Stimulated activated CD8-positive, alpha-beta memory T cell treated with anti-CD3 and anti-CD28 coated beads, Interleukin-12 subunit alpha, Interleukin-12 subunit beta, amount 100 ng/mL, for 4 hours (primary cell): ENCODE results near the gene INS.
"Not testable (repeated sequence)": the region's sequence is repeated elsewhere in the genome, so short reads cannot be mapped to it uniquely, and the experiment has no call there.

Source experiments
- DNase-seq: peaks from one replicate; pipeline ENCODE4 v3.0.0-alpha.2; 2020; ENCODE audit warnings: low read depth

INS gene

DNA sequence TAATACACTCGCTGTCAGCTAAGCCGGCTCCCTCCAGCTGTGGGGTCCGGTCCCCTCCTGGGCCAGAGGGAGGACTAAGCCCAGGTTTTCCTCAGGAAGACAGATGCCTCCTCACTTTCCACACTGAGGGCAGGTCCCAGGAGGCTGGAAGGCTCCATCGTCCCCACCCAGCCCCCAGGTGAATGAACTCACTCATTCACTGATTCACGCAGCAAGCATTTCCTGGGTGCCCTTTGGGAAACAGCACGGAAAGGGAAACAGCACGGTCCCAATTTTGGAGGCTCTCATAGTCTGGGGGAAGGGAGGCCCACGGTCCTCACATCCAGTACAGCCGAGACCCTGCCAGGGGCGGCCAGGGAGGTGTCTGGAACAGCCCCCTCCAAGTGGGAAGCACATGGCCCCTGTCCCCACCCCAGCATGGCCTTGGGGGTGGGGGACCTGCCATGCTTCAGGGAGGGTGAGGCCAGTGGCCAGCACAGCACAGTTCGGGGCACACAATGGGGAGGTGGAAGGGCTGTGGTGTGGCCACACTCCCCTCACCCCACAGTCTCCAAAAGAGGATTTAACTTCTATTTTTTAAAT is 19.9 kb upstream of the INS start:
- DNase-seq = no peak

DNA sequence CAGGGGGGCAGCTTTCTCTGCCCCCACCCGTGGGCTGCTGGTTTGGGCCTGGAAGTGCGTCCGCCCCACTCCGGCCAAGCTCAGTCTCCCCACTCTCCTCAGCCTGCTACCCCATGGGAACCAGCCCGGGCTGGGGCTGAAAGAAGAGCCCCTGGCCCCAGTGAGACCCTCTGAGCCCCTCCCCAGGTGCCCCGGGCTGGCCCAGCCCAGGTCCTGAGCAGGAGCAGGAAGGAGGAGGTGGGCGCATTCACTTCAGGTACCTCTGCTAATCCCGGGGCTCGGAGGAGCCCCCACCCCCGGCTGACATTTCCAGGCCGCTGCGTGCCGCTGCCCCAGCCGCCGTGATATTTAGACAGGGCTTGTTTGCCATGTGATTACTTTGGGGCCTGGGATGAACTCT is 19.3 kb upstream of the INS start:
- no peak for DNase-seq

DNA sequence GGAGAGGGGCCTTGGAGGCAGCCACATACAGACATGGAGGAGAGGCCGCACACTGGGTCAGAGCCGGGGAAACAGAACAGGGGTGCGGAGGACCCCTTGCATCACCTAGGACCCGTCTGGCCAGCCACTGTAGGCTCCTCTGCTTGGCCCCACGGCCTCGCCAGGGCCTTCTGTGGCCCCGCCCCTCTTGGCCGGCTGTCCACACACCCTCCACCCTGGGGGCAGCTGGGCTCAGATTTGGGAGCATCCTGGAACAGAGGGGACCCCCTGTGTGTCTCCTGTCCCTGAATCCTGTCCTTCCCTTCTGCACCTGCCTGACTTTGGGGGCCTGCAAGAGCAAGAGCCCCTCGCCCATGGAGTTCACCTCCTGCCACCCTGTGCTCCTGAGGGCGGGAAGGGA is 18.5 kb upstream of the INS start:
- DNase-seq = no peak

DNA sequence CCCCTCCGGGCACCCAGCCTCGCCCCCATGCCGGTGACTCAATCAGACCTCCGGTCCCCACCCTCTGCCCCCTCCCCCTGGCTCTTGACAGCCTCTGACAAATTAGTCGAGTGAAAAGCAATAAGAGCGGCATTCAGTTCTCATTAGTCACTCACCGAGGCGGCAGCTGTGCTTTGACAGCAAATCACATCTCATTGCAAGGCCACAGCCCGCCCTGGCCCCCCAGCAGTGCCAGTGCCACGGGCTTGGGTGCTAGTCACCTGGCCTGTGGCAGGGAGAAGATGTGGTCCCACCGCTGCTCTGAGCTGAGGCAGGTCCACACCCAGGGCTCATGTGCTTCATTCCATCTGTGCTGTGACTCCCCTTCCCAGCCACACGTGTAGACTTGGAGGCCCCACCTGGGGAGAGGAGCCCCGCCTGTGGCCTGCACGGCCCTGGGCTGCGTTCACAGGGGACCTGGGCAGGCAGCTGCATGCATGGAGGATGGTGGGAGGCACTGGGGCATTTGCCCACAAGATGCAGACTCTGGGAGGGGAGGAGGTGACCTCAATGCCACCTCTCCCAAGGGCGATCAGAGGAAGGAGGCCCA is 18.0 kb upstream of the INS start:
- DNase-seq = no peak

DNA sequence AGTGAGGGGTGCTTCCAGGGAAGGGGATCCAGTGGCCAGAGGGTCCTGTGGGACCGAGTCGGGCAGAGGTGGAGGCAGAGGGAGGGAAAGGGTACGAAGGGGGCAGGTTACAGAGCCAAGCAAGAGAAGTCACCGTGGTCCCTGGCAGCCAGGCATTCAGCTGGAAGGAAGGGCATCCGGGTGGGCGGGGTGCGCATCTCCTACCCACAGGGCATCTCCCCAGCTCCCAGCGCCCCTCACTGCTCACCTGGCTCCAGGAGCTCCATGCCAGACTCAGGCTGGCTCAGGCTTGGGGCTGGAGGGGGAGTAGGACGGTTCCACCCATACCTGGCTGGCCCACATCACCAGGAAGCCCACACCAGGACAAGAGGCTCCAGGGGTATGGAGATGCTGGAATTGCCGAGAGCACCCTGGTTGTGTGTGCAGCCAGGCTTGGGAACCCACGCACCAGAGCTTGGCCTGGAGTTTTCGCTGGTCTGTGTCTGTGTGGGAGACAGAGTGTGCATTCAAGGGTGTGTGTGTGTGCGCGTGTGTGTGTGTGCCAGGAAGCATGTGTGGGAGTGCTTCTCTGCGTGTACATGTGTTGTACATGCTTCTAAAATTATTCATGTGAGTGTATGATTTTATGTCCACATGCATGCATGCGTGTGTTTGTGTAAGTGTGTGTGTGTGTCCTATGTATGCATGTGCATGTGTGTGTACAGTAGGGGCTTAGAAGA is 17.2 kb upstream of the INS start:
- DNase-seq = not testable (repeated sequence)

DNA sequence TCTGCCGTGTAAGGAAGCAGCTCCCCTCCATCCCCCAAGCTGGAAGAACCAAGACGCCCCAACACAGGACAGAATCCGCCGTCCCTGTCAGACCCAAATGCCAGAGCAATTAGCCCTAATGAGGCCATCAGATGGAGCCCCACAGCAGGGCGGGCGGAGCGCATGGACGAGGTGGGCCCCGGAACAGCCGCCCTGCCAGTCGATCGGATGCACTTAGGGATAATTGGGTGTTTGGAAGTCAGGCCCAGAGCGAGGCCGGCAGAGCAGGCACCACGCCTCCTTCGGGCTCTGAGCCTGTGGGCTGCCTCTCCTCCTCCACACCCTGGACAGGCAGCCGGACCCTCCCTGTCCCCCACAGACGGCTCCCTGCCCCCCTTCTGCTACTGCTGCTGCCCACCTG is 16.1 kb upstream of the INS start:
- DNase-seq = no peak

DNA sequence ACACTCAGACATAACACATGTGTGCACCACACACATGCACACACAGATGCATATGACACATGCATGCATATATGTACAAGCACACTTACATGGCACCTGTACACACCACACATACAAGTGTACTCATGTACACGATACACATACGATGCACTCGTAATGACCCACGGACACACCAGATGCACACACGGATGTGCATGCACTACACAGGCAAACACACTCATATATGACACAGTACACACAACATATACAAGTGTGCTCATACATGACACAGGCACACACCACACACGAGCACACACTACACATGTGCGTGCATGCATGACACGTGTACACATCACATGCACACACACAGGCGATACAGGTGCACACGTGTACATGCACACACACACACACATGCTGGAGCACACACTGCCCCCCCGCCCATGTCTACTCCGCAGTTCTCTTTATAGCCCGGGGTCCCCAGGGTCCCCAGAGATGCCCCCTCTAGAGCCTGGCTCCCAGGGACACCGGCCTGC is 15.4 kb upstream of the INS start:
- DNase-seq = no peak

DNA sequence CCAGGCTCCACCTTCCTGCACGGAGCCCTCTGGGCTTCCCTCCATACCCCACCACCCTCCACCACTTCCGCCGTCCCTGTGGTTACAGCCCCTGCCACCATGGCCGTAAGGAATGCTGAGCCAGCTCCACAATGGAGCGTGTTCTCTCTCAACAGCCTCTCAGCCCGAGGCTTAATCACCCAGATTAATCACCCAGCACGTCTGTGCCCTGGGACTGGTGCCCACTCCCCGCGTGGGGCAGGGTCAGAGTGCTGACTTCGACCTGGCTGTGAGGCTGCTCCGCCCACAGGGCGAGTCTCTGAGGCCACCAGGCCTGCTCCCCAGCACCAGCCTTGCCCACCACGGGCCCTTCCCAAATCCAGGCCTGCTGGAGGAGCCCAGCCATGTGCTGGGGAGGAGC is 14.7 kb upstream of the INS start:
- DNase-seq = no peak

DNA sequence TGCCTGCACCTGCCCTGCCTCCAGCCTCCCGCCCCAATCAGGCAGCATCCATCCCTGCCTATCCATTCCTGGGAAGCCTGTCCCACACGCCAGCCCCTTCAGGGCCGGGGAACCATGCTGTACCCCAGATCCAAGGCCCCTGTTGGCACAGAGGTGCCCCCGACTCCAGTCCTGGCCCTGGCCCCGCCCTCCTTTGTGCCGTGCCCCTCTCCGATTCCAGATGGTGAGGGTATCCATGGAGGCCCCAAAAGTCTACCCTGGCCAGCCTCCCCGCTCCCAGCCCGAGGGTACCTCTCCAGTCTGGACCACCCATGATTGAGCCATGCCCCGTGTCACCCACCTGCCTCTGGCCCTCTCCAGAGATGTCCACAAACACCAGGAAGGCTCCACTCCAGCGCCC is 13.4 kb upstream of the INS start:
- no peak for DNase-seq

DNA sequence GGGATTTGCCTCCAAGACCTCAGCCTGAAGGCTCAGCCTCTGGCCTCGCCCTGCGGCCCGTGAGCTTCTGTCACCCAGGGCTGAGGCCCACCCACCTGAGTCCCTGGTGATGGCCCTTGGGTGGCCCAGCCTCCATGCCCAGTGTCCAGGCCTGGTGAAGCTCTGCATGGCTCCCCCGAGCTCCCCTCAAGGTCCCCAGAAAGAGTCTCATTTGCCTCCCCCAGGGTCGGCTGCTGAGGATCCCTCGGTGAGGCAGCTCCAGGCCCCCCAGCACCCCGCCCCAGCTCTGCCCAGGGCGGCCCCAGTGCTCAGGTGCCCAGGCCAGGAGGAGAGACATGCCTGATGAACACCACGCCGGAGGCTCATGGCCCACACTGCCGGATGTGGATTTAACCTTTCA is 12.8 kb upstream of the INS start:
- no peak for DNase-seq

DNA sequence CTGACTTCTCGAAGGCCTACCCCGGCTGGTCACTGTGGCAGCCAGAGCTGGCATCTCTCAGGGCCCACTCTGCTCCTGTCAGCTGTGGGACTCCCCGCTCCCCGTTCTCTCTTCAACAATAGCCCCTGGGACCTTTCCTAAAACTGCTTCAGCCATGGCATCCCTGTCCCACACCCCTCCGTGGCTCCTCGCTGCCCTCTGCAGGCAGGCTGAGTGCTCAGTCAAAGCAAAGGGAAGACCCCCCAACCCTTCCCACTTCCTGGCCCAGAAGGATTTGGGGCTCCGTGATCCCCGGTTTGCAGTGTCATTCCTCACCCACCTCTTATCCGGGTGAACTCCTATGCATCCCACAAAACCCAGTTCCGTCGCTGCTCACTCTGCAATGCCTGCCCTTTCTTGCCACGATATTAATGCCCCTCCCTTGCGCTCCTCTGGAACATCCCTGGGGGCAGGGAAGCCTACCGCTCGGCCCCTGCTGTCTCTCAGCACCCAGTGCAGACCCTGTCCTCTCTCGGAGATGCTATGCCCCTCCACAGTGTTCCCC is 12.2 kb upstream of the INS start:
- DNase-seq = no peak

DNA sequence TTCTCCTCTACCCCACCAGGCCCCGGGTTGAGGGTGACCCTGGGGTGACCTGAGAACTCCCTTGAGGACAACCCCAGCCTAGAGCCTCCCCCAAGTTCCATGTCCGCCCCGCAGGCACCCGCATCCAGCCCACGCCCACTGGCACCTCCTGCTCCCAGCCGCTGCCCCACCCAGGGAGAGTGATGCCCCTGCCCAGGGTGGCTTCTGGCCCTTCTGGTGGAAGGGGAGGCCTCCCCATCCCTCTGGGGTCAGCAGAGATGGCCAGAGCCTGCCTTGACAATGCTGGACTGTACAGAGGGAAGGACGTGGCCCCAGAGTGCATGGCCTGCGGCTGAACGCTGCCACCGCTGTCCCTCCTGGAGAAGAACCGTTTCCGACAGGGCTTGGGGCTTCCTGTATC is 11.7 kb upstream of the INS start:
- DNase-seq = no peak

DNA sequence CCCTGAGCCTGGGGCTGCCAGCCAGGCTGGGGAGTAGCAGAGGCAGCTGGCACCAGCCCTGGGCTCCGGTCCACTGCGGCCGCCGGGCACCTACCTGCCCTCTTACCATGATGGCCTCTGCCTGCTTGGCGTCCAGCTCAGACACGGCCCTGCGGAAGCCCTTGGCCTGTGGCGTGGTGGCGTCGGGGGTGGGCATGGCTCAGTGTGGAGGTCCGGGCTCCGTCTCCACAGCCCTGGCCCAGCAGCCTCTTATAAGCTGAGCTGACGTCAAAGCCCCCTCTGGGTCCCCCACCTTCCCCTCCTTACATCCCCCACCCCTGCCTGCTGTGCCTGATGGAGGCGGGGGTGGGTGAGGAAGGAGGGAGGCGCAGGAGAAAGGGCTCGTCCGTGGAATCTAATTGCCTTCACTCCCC is 10.6 kb upstream of the INS start, which contains the start of gene TH:
TH (minus strand) TSS at position 225 of the 413 bp plus-strand sequence; CDS start at position 196, 29 bp downstream.
- DNase-seq = no peak

DNA sequence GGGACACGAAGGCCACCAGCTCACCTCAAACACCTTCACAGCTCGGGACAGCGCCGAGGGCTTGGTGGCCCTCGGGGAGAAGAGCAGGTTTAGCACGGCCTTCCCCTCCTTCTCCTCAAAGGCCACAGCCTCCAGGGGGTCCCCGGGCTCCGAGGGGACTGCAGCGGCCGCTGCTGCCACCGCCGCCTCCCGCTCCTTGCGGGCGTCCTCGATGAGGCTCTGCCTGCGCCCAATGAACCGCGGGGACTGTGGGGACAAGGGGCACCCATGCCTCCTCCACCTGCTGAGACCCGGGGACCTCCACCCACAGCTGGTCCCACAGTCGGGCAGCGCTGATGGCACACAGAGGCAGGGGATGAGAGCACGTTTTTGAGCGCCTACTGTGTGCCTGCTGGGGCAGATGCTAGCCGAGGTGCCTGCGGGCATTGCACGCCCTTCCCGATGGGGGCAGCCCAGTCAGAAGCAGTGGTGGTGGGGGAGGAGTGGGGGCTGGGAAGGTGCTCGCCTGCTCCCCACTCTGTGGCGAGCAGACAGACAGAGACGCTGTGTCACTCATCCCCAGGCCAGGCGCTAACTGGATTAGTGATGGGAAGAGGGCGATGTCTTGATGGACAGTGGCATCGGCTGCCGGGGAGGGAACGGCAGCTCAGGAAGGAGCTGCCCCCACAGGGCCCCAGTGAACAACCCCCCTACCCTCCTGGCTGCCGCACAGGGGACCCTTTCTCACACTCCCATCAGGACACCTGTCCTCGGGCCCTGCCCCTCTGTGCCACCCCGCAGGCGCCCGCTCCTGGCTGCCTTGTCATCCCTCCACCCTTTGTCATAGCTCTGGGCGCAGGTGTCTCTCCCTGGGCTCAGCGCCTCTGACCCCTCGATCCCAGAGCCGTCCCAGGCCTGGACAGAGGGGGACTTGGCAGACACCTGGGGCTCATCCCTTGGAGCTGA is 8.9 kb upstream of the INS start:
- no peak for DNase-seq

DNA sequence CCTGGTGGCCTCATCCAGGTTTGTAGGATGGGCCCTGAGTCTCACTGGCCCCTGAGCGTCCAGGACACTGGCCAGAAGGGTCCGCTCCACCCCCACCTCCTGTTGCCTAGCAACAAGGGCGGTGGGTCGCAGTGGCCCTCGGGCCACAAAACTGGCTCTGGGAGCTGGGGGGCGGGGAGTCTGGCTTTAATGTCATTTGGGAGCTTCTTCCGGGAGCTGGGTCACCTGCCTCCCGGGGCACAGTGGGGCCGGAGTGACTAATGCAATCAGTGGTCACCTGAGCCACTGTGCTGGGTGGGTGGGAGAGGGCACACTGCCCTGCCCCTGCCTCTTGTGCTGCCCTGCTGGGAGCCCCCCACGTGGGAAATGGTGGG is 8.0 kb upstream of the INS start:
- no peak for DNase-seq

DNA sequence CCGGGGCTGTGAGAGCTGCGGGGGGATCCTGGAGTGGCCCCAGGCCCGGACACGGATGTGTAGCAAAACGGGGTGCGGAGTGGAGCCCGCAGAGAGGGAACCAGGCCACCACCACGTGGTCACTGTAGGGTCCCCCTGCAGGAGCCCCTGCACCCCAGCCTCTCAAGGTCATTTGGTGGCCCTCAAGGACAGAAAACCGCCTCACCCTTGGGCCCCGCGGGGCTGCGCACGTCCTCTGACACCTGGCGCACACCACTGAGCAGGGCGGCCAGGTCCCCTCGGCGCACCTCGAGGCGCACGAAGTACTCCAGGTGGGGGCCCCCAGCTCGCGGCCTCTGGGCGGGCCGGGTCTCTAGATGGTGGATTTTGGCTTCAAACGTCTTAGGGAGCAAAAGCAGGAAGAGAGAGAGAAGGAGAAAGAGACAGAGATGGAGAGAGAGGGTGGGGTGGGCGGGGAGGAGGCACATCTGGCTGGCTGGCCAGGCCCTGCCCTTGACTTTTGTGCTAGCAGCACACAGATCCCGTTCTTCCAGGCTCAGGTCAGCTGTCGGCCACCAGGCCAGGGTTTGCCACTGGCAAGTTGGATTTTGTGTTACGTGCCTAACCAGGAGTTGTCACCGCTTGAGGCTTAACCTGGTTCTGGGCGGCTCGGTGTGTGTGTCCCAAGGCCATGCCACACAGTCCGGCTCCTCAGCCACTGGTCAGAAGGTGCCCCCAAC is 7.4 kb upstream of the INS start:
- no peak for DNase-seq

DNA sequence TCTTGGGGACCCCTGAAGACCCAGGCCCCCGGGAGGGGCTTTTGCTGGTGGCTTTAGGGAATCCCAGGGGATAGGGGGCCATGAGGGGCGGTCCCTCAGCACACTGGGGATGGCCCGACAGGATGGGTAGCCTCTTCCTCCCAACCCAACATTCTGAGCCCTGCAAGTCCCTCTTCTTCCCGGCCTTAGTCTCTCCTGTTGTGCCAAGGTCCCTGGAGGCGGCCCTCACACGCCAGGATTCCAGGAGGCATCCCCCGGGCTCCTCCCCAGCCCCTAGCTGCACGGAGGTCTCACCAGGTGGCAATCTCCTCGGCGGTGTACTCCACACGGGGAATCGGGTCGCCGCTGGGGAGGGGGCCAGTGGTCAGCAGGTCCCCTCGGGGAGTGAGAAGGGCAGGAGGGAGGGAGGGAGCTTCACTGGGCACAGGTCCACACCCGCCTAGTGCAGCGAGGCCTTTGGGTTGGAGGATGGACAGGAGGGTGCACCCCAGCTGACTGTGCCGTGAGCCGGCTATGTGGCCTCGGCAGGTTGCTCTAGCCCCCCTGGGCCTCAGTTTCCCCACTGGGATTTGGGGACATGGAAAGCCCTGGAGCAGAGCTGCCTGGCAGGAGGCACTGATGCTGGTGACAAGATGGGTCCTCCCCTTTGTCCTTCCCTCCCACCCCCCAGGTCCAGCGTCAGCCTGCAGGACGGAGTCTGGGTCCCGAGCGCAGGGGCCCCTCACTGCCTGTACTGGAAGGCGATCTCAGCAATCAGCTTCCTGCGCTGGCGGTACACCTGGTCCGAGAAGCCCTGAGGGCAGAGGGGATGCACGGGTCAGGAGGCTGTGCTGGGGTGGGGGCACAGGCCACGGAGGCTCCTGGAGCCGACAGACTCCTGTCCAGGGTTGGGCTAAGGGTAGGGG is 6.4 kb upstream of the INS start:
- DNase-seq = no peak

DNA sequence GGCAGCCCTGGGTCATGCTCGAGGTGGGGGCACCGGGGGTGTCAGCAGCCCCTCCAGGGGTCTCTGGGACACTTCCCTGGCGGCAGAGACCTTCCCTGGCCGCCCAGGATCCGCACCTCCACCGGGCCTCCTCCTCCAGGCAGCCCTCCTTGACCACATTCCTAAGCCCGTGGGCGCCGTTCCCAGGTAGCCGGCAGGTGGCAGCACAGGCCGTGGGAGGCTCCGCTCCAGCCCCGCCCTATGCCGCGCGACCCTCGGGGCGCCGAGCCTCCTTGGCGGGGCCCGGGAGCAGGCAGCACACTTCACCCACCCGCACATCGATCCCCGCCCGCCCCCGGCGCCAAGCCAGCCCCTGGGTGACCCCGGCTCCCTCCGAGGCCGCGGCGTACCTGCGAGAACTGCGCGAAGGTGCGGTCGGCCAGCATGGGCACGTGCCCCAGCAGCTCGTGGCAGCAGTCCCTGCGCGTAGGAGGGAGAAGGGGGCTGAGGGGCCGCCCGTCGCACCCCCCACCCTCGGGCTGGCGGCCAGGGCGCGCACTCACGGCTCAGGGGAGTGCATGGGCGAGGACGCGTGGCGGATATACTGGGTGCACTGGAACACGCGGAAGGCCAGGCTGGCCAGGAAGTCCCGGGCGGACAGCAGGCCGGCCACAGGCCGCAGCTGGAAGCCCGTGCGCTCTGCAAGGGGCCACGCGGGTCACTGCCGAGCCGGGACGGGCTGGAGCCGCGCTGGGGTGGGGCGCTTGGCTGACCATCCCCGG is 5.3 kb upstream of the INS start:
- peak; percentile 18 for DNase-seq

DNA sequence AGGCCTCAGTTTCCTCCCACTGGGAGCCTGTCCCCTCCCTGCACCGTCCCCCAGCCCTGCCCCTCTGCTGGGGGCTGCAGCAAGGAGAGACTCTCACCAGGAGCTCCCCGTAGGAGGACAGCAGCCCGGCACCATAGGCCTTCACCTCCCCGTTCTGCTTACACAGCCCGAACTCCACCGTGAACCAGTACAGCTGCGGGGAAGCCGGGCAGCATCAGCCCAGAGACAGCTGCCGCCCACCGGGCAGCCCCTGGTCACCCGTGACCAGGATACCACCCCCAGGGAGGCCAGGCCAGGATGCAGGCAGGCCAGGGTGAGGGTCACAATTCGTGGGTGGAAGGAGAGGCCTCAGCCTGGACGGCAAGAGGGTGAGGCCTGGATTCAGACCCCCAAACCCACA is 4.6 kb upstream of the INS start:
- DNase-seq = no peak
